ENCODE results near the gene FXR2. TPM values are rescaled to one million over a fixed set of nuclear protein-coding genes. Genes with fewer than 3 reads are reported as not detected.

FXR2 gene
- total and polyA plus RNA-seq, 2 donors (not counting 1 experiment from before 2014, with no cell fraction given) = 22.0 to 46.6 TPM

DNA sequence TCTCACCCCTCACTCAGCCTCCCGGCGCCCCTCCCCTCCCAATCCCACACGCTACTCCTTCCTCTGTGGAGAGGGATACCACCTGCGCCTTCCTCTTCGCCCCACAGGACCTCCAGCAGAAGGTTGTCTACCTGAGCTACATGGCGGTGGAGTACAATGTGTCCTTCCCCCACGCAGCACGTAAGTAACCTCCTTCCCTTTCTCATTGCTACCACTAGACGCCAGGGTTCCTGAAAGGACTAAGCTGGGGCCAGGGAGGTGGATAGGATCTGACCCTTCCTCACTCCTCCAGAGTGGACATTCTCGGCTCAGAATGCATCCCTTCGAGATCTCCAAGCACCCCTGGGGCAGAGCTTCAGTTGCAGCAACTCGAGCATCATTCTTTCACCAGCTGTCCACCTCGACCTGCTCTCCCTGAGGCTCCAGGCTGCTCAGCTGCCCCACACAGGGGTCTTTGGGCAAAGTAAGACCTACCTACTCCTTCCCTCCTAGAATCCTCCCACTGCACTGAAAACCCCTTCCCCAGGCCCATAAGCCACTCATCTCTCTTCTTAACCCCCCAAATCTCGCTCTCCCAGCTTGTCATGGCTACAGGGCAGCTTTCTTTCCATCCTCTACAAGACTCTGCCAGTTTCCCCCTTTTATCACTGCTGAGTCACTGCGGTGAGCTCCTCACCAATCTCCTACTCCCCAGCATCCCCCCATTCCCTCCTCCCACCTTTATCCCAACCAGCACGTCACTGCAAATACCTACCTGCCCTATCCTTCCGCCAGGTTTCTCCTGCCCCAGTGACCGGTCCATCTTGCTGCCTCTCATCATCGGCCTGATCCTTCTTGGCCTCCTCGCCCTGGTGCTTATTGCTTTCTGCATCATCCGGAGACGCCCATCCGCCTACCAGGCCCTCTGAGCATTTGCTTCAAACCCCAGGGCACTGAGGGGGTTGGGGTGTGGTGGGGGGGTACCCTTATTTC is 33.8 kb downstream of the FXR2 start:
- Histone ChIP-seq H2AFZ (ENCODE audit: low read length) (no peak overlapping the region), H3K9ac (ENCODE audit: insufficient read depth, low read length) (no peak overlapping the region), H3K27ac (ENCODE audit: insufficient read depth, low read length) (peak overlapping the region; percentile 40), H3K9me3 (ENCODE audit: control insufficient read depth, insufficient read depth, low read depth, low read length) (no peaks in the 10 kb centered on the region), H3K4me3 (replicated peaks in 1 of 4; ENCODE audit: control extremely low read depth in 1 of 4, insufficient read depth in 1 of 4, low read depth in 3 of 4, low read length in 4 of 4) (peak overlapping the region in 1 of 4 experiments; percentile 46), H3K36me3 (ENCODE audit: control insufficient read depth, insufficient read depth, low read length) (peaks cover 32% of the 10 kb centered on the region), H3K4me2 (ENCODE audit: extremely low read depth, insufficient read depth, low read length) (peak overlapping the region; percentile 35), H3K4me1 (ENCODE audit: control insufficient read depth, extremely low read depth, insufficient read depth, low read length) (peaks cover 38% of the 10 kb centered on the region), H3K27me3 (ENCODE audit: control insufficient read depth, insufficient read depth, low read length) (no peaks in the 10 kb centered on the region), H4K20me1 (ENCODE audit: control insufficient read depth, extremely low read depth, insufficient read depth, low read length) (peaks cover 1% of the 10 kb centered on the region), H3K79me2 (ENCODE audit: control insufficient read depth, insufficient read depth, low read length) (peaks cover 61% of the 10 kb centered on the region)
- no peak for DNase-seq (ENCODE audit: low read depth in 2 of 2)
- TF ChIP-seq CTCF (conservative IDR thresholded peaks at IDR 0.05 in 1 of 2, IDR thresholded peaks at IDR 0.05 in 1 of 2; ENCODE audit: low read depth in 1 of 2, low read length in 2 of 2) (no peak), EZH2 (IDR thresholded peaks at IDR 0.05; ENCODE audit: low read length, missing control alignments) (no peak)

DNA sequence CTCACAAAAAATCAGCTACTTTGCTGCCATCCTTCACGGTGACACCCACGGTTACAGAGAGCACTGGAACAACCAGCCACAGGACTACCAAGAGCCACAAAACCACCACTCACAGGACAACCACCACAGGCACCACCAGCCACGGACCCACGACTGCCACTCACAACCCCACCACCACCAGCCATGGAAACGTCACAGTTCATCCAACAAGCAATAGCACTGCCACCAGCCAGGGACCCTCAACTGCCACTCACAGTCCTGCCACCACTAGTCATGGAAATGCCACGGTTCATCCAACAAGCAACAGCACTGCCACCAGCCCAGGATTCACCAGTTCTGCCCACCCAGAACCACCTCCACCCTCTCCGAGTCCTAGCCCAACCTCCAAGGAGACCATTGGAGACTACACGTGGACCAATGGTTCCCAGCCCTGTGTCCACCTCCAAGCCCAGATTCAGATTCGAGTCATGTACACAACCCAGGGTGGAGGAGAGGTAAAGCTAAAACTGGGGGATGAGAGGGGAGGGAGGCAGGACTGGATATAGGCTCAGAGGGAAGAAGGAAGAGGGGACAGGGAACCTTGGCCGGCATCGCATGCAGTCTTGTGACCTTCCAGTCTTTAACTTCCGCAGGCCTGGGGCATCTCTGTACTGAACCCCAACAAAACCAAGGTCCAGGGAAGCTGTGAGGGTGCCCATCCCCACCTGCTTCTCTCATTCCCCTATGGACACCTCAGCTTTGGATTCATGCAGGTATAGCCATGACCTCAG is 34.7 kb downstream of the FXR2 start:
- H3K9ac ChIP-seq (ENCODE audit: insufficient read depth, low read length) = no peak overlapping the region
- H3K4me1 ChIP-seq (ENCODE audit: control insufficient read depth, extremely low read depth, insufficient read depth, low read length) = peaks cover 41% of the 10 kb centered on the region

More for the DNA sequence above, 34.7 kb downstream of the FXR2 start:
- no peak for DNase-seq (ENCODE audit: low read depth in 2 of 2)
- H3K4me3 ChIP-seq (replicated peaks in 1 of 4; ENCODE audit: control extremely low read depth in 1 of 4, insufficient read depth in 1 of 4, low read depth in 3 of 4, low read length in 4 of 4) = peak overlapping the region in 2 of 4 experiments; percentile 9 to 46
- H3K9me3 ChIP-seq (ENCODE audit: control insufficient read depth, insufficient read depth, low read depth, low read length) = no peaks in the 10 kb centered on the region
- peaks cover 7% of the 10 kb centered on the region for H4K20me1 ChIP-seq (ENCODE audit: control insufficient read depth, extremely low read depth, insufficient read depth, low read length)
- H3K27ac ChIP-seq (ENCODE audit: insufficient read depth, low read length) = peak overlapping the region; percentile 84
- TF ChIP-seq CTCF (conservative IDR thresholded peaks at IDR 0.05 in 1 of 2, IDR thresholded peaks at IDR 0.05 in 1 of 2; ENCODE audit: low read depth in 1 of 2, low read length in 2 of 2) (no peak), EZH2 (IDR thresholded peaks at IDR 0.05; ENCODE audit: low read length, missing control alignments) (no peak)
- H3K4me2 ChIP-seq (ENCODE audit: extremely low read depth, insufficient read depth, low read length) = peak overlapping the region; percentile 28
- H2AFZ ChIP-seq (ENCODE audit: low read length) = no peak overlapping the region
- H3K79me2 ChIP-seq (ENCODE audit: control insufficient read depth, insufficient read depth, low read length) = peaks cover 61% of the 10 kb centered on the region
- no peaks in the 10 kb centered on the region for H3K27me3 ChIP-seq (ENCODE audit: control insufficient read depth, insufficient read depth, low read length)
- peaks cover 37% of the 10 kb centered on the region for H3K36me3 ChIP-seq (ENCODE audit: control insufficient read depth, insufficient read depth, low read length)
